Measurements from ENCODE around the gene ASCL2. TPM values are rescaled to one million over a fixed set of nuclear protein-coding genes. Genes with fewer than 3 reads are reported as not detected.

The ASCL2 gene
- polyA plus RNA-seq, 4 donors = 0.29 to 4.7 (median 2.0) TPM

DNA sequence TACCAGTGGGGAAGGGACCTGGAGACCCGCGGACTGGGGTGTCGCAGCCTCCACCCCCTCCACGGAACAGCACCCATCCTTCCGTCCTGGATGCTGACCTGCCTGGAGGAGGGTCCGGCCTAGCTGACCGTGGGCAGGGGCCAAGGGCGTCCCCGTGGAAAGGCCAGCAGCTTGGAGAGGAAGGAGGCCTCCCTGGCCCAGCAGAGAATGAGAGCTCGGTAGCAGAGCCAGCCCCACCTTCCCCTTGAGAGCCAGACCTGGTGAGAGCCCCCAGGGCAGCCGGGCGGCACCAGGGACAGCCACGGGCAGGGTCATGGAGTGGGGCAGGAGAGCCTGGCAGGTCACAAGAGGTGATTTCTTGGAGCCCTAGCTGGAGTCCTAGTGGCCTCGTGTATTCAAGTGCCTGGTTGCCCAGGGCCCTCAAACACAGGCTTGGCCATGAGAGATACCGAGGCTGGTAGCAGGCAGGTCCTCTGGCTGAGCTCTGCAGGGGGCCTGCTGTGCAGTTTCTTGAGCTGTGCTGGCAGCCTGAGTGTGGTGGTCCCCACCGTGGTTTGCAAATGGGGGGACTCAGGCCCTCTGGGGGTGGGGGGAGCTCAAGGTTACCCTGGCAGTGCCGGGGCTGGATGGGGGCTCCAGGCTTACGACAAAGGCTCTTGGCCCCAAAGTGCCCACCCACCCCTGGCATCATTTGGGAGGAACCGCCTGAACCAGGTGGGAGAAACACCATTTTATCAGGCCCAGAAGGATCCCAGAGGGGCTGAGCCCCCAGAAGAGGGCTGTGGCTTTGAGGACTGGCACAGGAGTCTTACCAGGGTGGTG lies 39.1 kb upstream of the ASCL2 start:
- no peak for DNase-seq (ENCODE audit: low read depth in 4 of 4, low spot score in 3 of 4)

DNA sequence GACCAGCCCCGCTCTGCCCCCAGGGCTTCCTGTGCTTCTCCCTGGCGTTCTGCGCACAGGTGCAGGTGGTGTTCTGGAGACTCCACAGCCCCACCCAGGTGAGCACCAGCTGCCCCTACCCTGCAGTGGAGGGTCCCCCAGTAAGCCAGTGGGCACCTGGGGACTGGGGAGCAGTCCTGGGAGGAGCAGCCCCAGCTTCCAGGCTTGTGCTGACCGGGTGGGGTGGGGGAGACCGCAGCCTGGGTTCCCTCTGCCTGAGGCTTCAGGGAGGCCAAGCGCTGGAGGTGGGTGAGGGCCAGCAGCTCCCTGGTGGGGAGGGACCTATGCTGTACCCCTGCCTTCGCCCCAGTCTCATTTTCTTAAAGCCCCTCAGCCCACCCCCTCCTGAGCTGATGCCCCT lies 38.3 kb upstream of the ASCL2 start:
- DNase-seq (ENCODE audit: low read depth in 4 of 4, low spot score in 3 of 4) = no peak

DNA sequence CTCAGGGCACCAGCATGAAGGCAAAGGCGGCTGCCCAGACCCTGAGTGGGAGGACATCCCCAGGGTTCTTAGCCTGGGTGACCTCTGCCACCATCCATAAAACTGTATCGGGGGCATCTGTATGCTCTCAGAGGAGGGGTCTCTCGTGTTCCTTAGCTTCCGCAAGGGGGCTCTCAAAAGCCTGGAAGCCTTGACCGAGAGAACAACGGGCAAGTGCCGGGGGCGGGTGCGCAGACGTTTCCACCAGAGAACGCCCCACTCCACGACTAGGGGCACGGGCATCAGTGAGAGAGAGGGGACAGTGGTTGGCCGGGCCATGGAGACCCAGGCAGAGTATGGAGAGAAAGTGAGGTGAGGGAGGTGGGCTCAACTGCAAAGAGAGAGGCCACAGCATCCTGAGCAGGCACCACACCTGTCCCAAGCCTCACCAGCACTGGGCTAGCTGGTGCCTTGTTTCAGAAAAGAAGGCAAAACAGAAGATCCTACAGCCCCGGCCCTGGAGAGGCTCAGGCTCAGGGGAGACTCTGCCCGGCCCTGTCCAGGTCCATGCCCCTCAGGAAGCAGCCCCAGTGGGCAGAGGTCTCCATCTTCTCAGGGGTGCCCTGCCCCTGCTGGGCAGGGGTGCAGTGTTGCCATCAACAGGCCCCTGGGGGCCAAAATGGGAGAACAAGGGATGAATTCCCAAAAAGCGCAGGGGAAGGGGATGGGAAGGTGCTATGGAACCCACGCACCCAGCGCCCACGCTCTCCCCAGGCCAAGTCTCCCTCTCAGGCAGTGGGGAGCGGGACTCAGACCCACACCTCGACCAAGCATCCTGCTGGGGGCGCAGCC lies 37.3 kb upstream of the ASCL2 start:
- DNase-seq (ENCODE audit: low read depth in 4 of 4, low spot score in 3 of 4) = no peak

GRCh38 chr11:2306877-2307500 lies 36.6 kb upstream of the ASCL2 start:
- peak in 2 of 4 donors; percentile 37 to 41 for DNase-seq (ENCODE audit: low read depth in 4 of 4, low spot score in 3 of 4)

DNA sequence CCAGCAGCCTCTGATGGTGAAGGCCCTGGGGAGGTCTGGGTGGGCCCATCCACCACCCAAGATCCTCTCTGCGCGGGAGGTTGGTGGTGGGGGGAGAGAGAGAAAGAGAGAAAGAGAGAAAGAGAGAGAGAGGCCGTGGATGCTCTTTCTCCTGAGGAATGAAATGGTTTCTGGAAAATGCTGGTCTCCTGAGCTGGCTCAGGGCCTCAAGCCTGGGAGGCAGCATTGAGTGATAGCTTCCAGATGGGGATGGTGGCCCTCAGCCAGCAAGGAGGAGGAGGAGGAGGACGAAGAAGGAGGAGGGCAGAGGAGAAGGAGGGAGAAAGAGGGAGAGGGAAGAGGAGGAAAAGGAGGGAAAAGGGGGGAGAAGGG lies 36.0 kb upstream of the ASCL2 start:
- DNase-seq (ENCODE audit: low read depth in 4 of 4, low spot score in 3 of 4) = peak; percentile 72 to 81 (median 75)

DNA sequence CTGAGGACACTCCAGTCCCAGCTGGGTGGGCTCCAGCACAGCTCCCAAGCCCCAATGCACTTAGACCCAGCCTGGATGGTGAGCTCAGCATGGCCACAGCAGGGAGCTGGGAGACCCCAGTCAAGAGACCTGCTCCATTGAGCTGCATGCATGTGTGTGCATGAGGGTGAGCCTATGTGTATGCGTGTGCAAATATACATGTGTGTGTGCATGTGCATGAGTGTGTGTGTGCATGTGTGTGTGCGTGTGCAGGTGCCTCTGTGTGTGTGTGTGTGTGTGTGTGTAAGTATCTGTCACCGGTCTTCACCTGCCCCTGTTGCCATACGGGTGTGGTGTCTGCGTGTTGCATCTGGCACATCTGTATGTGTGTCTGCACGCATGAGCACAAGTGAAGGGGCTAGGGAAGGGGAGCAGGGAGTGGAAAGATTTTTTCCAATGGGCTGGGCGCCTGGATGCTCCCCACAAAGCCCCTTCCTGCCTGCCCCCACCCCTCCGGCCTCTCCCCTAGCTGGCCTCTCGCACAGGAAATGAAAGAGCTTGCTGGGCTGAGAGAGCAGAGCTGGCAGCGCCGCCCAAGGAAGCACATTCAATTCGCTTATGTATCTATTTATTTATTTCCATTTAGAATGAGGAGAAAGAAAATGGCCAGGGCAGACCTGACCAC lies 35.5 kb upstream of the ASCL2 start:
- DNase-seq (ENCODE audit: low read depth in 4 of 4, low spot score in 3 of 4) = peak in 2 of 4 donors; percentile 33 to 40

DNA sequence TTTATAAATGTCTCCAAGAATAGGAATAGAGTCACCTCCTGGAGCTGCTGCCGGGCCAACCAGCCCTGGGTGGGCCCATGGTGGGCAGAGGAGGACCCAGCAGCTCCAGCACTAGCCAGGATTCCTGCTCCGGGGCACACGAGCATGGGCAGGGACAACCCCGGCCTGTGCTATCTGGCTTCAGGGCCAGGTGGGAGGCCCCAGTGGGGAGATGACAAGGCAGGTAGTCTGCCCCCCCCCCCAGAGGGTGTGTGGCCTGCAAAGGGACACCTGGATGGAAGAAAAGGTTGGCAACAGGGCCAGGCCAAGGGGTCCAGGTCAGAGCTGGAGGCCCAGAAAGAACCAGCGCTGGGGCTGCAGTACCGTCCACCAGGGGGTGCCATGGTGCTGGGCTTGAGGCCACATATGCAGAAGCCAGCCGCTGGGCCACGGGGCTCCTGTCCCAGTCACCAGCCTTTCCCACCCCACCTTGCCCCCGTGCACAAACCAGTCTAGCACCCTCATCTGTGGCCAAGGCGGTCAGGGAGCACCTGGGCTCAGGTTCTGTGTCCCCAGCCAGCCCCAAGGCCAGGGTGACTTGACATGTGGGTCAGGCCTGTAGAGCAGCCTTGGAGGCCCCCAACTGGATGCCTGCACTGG lies 34.9 kb upstream of the ASCL2 start:
- DNase-seq (ENCODE audit: low read depth in 4 of 4, low spot score in 3 of 4) = peak in 1 of 4 donors; percentile 41

- DNase-seq (ENCODE audit: low read depth in 4 of 4, low spot score in 3 of 4) = no peak
These were observed 34.2 kb upstream of the ASCL2 start for GRCh38 chr11:2304506-2305139.

DNA sequence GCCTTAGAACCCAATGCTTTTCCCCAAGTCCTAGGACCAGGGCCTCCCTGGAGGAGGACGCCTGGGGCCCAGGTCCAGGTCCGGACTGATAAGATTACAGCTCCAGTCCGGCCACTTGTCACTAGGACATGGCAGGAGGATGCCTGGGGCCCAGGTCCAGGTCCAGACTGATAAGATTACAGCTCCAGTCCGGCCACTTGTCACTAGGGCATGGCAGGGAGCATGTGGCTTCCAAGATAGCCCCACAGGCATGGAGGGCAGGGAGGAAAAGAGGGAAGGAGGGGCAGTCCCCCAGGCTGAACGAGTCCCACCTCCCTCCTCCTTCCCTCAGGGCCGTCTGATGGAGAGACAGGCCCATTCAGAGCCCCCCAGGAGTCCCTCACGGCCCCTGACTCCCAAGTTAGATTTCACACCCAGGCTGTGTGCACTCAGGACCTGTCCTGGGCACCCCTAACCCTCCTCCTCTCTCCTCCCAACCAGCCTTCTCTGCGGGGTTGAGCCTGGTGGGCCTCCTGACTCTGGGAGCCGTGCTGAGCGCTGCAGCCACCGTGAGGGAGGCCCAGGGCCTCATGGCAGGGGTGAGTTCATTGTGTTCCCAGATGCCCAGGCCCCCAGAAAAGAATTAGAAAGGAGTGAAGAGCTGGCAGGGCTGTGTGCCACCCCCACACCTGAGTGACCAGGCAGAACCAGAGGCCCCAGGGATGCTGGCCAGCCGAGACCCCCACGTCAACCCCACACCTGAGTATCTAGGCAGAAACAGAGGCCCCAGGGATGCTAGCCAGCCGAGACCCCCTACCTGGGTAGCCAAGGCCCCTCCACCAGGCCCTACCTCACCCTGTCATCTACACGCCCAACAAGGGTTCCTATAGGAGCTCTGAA lies 33.5 kb upstream of the ASCL2 start:
- DNase-seq (ENCODE audit: low read depth in 4 of 4, low spot score in 3 of 4) = no peak

DNA sequence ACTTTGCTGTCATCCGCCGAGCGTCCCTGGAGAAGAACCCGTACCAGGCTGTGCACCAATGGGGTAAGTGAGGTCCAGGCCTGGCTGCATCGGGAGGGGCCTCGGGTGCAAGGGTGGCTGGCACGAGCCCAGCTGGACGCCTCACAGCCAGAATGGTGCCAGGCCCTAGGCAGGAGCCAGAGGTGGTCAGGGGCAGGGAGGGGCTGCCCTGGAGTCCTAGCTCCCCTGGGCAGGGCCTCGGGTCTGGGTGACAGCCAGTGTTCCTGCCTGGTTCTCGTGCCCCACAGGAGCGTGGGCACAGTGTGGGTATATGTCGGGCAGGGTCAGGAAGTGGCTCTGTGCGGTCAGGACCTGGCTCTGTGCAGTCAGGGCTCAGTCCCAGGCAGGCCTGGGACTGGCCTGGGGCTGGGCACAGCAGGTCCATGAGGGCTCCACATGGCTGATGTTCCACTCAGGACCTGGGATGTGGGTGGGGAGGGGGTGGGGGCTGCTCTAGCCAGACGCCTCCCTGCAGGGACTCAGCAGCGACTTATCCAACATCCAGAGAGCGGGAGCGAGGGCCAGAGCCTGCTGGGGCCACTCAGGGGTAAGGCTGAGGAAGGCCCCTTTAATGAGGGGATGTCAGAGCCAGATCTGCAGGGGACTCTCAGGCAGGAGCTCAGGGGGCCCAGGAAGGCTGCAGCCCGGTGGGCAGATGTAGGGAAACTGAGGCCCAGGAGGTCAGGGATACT lies 32.7 kb upstream of the ASCL2 start:
- no peak for DNase-seq (ENCODE audit: low read depth in 4 of 4, low spot score in 3 of 4)

DNA sequence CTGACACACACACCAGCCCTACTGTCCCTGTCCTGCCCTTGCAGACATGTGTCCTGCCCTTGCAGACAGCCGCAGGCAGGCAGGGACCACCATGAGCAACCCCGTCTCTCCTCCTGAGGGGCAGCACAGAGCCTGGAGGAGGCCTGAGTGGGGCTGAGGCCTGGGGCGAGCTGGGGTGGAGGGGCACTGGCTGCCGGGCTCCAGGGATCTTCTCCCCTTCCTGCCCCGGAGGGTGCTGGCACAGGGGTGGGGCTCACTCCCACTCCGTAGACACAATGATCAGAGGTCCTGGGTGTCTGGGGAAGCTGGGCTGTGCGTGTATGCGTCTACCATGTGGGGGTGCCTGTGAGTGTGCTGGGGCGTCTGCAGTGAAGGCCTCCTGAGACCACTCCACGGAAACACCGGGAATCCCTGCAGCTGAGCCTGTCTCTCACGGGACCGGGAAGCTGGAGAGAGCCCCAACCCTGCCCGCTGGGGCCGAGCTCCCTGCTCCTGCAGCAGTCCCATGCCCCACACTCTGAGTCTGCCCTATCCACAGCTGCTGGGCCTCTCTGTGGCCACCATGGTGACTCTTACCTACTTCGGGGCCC lies 32.0 kb upstream of the ASCL2 start:
- DNase-seq (ENCODE audit: low read depth in 4 of 4, low spot score in 3 of 4) = no peak

DNA sequence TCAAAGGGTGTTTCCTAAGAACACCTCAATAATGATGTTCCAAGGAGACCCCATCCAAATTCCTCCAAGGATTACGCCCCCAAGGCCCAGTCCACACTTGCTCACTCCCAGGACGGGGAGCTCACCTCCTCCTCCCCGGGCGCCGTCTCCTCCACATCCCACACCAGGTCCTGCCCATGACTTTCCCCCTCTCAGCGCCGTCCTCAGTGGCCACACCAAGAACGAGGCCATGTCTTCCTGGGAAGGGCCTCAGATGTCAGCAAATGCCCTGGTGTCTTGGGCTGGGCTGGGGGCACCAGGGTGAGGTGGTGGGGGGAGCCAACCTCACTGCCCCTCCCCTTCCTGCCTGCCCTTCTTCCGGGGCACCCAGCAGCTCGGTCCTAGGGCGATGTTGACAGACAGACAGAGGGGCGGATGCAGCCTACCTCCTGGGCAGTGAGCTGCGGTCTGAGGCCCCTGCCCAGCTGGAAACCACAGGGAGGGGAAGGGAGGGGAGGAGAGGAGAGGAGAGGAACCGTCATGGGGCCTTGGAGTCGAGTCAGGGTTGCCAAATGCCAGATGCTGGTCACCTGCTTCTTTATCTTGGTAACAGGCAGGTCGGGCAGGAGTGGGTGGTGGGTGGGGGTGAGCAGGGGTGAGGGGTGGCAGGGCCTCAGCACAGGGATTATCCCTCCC lies 31.4 kb upstream of the ASCL2 start, which contains the start of the genes C11orf21 and TSPAN32:
TSS of gene C11orf21 (minus strand) at position 288 of the 675 bp plus-strand sequence. CDS start at position 178, 110 bp downstream.
TSS of gene TSPAN32 (plus strand) at position 383 of the 675 bp plus-strand sequence. CDS start at position 520, 137 bp downstream.
- no peak for DNase-seq (ENCODE audit: low read depth in 4 of 4, low spot score in 3 of 4)

GRCh38 chr11:2300936-2301630 lies 30.7 kb upstream of the ASCL2 start:
- DNase-seq (ENCODE audit: low read depth in 4 of 4, low spot score in 3 of 4) = no peak

- no peak for DNase-seq (ENCODE audit: low read depth in 4 of 4, low spot score in 3 of 4)
These were observed 30.0 kb upstream of the ASCL2 start for GRCh38 chr11:2300290-2300935.

- DNase-seq (ENCODE audit: low read depth in 4 of 4, low spot score in 3 of 4) = no peak
These were observed 29.4 kb upstream of the ASCL2 start for GRCh38 chr11:2299773-2300172.
